Neural cell (in vitro differentiated cells): ENCODE data around the gene KBTBD7. TPM values are rescaled to one million over a fixed set of nuclear protein-coding genes. Genes with fewer than 3 reads are reported as not detected.

Experiments
- H2AFZ ChIP-seq: fragments of 200-600, 300-800 bp; sonication (generic), shearing (Covaris generic); 2 replicates; pipeline ENCODE4 v1.6.0; 2014; ENCODE audit warnings: low read depth, mild to moderate bottlenecking, antibody characterized with exemption, low read length, moderate library complexity
- H3F3A ChIP-seq: fragments of 200-600 bp; shearing (Covaris generic); 2 replicates; pipeline ENCODE4 v1.6.1; 2016; ENCODE audit warnings: mild to moderate bottlenecking, moderate library complexity, mixed read lengths, antibody characterized with exemption, low read length; ENCODE audit not compliant: insufficient read depth, poor library complexity, severe bottlenecking
- H3K27ac ChIP-seq: fragments of 200-600, 300-800 bp; sonication (generic), shearing (Covaris generic); 2 replicates; pipeline ENCODE4 v1.5.1; 2014; ENCODE audit warnings: mild to moderate bottlenecking, low read length, moderate library complexity
- H3K27me3 ChIP-seq: fragments of 300-800, 200-600 bp; sonication (generic), shearing (Covaris generic); 2 replicates; pipeline ENCODE4 v1.6.0; 2014; ENCODE audit warnings: mild to moderate bottlenecking, low read depth, low read length, moderate library complexity; ENCODE audit not compliant: insufficient read depth
- H3K36me3 ChIP-seq: fragments of 300-800, 200-600 bp; sonication (generic), shearing (Covaris generic); 2 replicates; pipeline ENCODE4 v1.5.1; 2014; ENCODE audit warnings: mild to moderate bottlenecking, antibody characterized with exemption, low read length, moderate library complexity; ENCODE audit not compliant: insufficient read depth
- H3K4me2 ChIP-seq: fragments of 300-800, 200-600 bp; sonication (generic), shearing (Covaris generic); 2 replicates; pipeline ENCODE4 v1.6.0; 2014; ENCODE audit warnings: mild to moderate bottlenecking, low read length
- H3K4me3 ChIP-seq: fragments of 300-800, 200-600 bp; sonication (generic), shearing (Covaris generic); 2 replicates; pipeline ENCODE4 v1.5.1; 2014; ENCODE audit warnings: mild to moderate bottlenecking, low read length, moderate library complexity
- H3K79me2 ChIP-seq: fragments of 200-600 bp; shearing (Covaris generic); replicated peaks from 2 replicates; pipeline ENCODE4 v1.6.0; 2014; ENCODE audit warnings: mild to moderate bottlenecking, low read length, moderate library complexity; ENCODE audit not compliant: insufficient read depth
- H3K9ac ChIP-seq: fragments of 300-800, 200-600 bp; sonication (generic), shearing (Covaris generic); 2 replicates; pipeline ENCODE4 v1.6.1; 2016; ENCODE audit warnings: mild to moderate bottlenecking, low read length, mixed read lengths
- H3K9me2 ChIP-seq: fragments of 200-600 bp; shearing (Covaris generic); 2 replicates; pipeline ENCODE4 v1.6.1; 2016; ENCODE audit warnings: mild to moderate bottlenecking, low read length, mixed read lengths; ENCODE audit not compliant: insufficient read depth
- H3K9me3 ChIP-seq: fragments of 200-600, 300-800 bp; sonication (generic), shearing (Covaris generic); 2 replicates; pipeline ENCODE4 v1.6.1; 2016; ENCODE audit warnings: mild to moderate bottlenecking, mixed run types, low read length, moderate library complexity, mixed read lengths
- H4K20me1 ChIP-seq: fragments of 200-600 bp; shearing (Covaris generic); 2 replicates; pipeline ENCODE4 v1.6.1; 2016; ENCODE audit warnings: mild to moderate bottlenecking, mixed run types; ENCODE audit not compliant: insufficient read depth
- EP300 ChIP-seq: fragments of 450-650 bp; conservative IDR thresholded peaks from 2 replicates; pipeline ENCODE4 v1.6.1; 2014; ENCODE audit warnings: antibody characterized with exemption, mild to moderate bottlenecking, moderate library complexity; ENCODE audit not compliant: poor library complexity, severe bottlenecking
- EZH2 ChIP-seq: fragments of 200-600, 300-800 bp; shearing (Covaris generic), sonication (generic); IDR thresholded peaks from 2 replicates; pipeline ENCODE4 v1.6.1; 2014; ENCODE audit warnings: antibody characterized with exemption, low read length, borderline replicate concordance, mild to moderate bottlenecking; ENCODE audit not compliant: insufficient read depth, poor library complexity, severe bottlenecking
- MXI1 ChIP-seq: fragments of 450-650 bp; conservative IDR thresholded peaks from 2 replicates; pipeline ENCODE4 v1.6.1; 2014; ENCODE audit warnings: antibody characterized with exemption, mild to moderate bottlenecking; ENCODE audit not compliant: poor library complexity, severe bottlenecking
- POLR2AphosphoS5 ChIP-seq: IDR thresholded peaks from 2 replicates; pipeline ENCODE4 v1.6.1; 2012
- RAD21 ChIP-seq: fragments of 450-650 bp; conservative IDR thresholded peaks from 2 replicates; pipeline ENCODE4 v1.6.1; 2014; ENCODE audit warnings: antibody characterized with exemption, mild to moderate bottlenecking, moderate library complexity
- REST ChIP-seq: IDR thresholded peaks from 2 replicates; pipeline ENCODE4 v1.6.1; 2012; ENCODE audit warnings: borderline replicate concordance
- SMC3 ChIP-seq: fragments of 450-650 bp; conservative IDR thresholded peaks from 2 replicates; pipeline ENCODE4 v1.6.1; 2014; ENCODE audit warnings: antibody characterized with exemption, mild to moderate bottlenecking, moderate library complexity; ENCODE audit not compliant: poor library complexity
- TAF1 ChIP-seq: IDR thresholded peaks from 2 replicates; pipeline ENCODE4 v1.6.1; 2012; ENCODE audit warnings: low read depth
- polyA plus RNA-seq: library from polyadenylated mRNA; depleted of rRNA; stranded (reverse); fragments of >200 nt; gene quantifications from 2 replicates; pipeline ENCODE4 v1.2.3, GENCODE V29; 2014
- TF ChIP-seq, protein P1 (sequence below): fragments of 450-650 bp; IDR thresholded peaks from 2 replicates; pipeline ENCODE4 v1.5.1; 2014; ENCODE audit warnings: antibody characterized with exemption, mild to moderate bottlenecking, moderate library complexity; ENCODE audit not compliant: poor library complexity, severe bottlenecking

KBTBD7 gene
- polyA plus RNA-seq, 1 donor from 2014 or later, result 28.0 TPM

DNA sequence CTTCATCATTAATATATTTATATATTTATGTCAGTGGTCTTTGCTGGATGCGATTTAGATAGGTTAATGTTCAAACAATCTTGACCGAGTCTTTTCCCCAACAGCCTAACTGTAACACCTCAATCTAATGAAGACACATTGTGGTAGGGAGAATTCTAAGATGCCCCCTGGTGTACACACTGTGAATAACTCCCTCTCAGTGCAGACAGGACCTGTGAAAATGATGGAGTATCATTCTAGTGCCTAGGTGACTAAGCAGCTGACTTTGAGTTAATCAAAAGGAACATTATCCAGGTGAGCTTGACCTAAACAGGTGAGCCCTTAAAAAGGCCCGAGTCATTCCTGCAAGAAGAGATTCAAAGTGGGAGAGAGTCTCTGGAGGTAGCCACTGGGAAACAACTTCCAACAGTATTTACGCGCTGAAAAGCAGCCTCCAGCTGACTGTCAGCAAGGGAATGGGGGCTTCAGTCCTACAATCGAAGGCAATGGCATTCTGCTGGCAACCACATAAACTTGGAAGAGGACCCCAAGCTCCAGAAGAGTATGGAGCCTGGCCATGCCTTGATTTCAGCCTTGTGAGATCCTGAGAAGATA, 28.0 kb upstream of the KBTBD7 start:
- Histone ChIP-seq H2AFZ (no peak overlapping the region), H4K20me1 (no peaks in the 10 kb centered on the region), H3K4me3 (no peak overlapping the region), H3K9ac (no peak overlapping the region), H3K27ac (no peak overlapping the region), H3K36me3 (no peaks in the 10 kb centered on the region), H3K79me2 (no peaks in the 10 kb centered on the region), H3K9me3 (no peaks in the 10 kb centered on the region), H3F3A (no peaks in the 10 kb centered on the region), H3K4me2 (no peak overlapping the region), H3K9me2 (no peaks in the 10 kb centered on the region), H3K27me3 (no peaks in the 10 kb centered on the region)
- TF ChIP-seq MXI1 (no peak), EP300 (no peak), SMC3 (peak; percentile 61), TAF1 (no peak), EZH2 (no peak), RAD21 (peak; percentile 32), POLR2AphosphoS5 (no peak), REST (no peak)
- TF ChIP-seq, protein P1, sequence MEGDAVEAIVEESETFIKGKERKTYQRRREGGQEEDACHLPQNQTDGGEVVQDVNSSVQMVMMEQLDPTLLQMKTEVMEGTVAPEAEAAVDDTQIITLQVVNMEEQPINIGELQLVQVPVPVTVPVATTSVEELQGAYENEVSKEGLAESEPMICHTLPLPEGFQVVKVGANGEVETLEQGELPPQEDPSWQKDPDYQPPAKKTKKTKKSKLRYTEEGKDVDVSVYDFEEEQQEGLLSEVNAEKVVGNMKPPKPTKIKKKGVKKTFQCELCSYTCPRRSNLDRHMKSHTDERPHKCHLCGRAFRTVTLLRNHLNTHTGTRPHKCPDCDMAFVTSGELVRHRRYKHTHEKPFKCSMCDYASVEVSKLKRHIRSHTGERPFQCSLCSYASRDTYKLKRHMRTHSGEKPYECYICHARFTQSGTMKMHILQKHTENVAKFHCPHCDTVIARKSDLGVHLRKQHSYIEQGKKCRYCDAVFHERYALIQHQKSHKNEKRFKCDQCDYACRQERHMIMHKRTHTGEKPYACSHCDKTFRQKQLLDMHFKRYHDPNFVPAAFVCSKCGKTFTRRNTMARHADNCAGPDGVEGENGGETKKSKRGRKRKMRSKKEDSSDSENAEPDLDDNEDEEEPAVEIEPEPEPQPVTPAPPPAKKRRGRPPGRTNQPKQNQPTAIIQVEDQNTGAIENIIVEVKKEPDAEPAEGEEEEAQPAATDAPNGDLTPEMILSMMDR, result peak; percentile 57

DNA sequence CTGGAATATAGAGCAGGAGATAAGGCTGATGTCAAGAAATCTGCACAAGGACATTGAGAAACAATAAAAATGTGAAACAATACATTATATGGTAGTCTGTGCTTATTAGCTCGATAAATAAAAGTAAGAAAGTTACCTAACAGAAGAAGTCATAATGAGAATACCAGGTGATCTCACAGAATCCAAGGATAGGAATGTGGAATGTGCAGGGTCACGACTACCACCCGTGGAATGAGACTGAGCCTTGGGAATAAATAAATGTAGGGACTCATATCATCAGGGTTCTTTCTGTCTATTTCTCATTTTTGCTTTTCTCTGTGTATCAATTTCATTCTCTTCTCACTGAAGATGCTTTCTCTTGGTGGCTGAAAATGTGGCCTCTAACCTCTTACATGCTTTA, 26.0 kb upstream of the KBTBD7 start:
- Histone ChIP-seq H3K79me2 (no peaks in the 10 kb centered on the region), H2AFZ (no peak overlapping the region), H3K9me2 (no peaks in the 10 kb centered on the region), H3K27ac (no peak overlapping the region), H3K4me2 (no peak overlapping the region), H3K36me3 (no peaks in the 10 kb centered on the region), H3K9me3 (no peaks in the 10 kb centered on the region), H3K27me3 (no peaks in the 10 kb centered on the region), H3F3A (no peaks in the 10 kb centered on the region), H3K4me3 (no peak overlapping the region), H3K9ac (no peak overlapping the region), H4K20me1 (no peaks in the 10 kb centered on the region)
- TF ChIP-seq MXI1, result no peak
- TF ChIP-seq EP300, result no peak
- no peak for TF ChIP-seq TAF1
- TF ChIP-seq SMC3, result no peak
- no peak for TF ChIP-seq REST
- TF ChIP-seq, protein P1, result no peak
- no peak for TF ChIP-seq EZH2
- no peak for TF ChIP-seq POLR2AphosphoS5
- no peak for TF ChIP-seq RAD21
